Activated naive CD8-positive, alpha-beta T cell treated with anti-CD3 and anti-CD28 coated beads, Interleukin-2, amount 50 U/mL, for 16 hours (primary cell): ENCODE measurements around the gene BLID.

ENCODE experiments used
- DNase-seq: peaks from one replicate; pipeline ENCODE4 v3.0.0-alpha.2; 2020; ENCODE audit warnings: low read depth, low spot score

The BLID gene

DNA sequence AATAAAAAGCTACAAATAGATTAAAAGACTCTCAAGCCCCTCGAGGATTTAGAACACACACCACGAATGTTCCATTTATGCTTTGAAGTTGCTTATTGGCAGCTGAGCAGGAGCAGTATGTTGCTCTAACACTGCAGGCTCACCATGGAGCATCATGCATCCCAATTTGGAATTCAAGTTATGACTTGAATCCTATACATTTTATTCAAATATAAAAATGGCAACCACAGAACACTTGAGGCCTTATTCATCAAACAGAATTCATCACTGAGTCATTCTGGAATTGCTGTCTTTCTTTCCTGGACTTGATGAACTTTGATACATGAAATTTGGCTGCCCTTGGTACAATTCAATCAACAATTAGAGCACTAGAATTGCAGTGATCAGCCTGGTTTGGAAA, 24.5 kb upstream of the BLID start:
- no peak for DNase-seq

DNA sequence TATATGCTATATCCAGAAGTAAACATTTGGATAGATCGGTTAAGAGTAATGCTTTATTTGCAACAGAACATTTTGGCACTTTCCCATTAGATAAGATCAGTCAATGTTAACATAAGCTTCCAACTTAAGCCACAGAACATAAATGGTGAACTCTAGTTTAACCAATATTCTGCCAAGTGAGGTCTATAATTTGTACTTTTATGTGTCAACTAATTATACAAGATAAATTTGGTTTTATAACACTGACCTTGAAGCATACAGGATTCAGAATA, 23.5 kb upstream of the BLID start:
- no peak for DNase-seq

DNA sequence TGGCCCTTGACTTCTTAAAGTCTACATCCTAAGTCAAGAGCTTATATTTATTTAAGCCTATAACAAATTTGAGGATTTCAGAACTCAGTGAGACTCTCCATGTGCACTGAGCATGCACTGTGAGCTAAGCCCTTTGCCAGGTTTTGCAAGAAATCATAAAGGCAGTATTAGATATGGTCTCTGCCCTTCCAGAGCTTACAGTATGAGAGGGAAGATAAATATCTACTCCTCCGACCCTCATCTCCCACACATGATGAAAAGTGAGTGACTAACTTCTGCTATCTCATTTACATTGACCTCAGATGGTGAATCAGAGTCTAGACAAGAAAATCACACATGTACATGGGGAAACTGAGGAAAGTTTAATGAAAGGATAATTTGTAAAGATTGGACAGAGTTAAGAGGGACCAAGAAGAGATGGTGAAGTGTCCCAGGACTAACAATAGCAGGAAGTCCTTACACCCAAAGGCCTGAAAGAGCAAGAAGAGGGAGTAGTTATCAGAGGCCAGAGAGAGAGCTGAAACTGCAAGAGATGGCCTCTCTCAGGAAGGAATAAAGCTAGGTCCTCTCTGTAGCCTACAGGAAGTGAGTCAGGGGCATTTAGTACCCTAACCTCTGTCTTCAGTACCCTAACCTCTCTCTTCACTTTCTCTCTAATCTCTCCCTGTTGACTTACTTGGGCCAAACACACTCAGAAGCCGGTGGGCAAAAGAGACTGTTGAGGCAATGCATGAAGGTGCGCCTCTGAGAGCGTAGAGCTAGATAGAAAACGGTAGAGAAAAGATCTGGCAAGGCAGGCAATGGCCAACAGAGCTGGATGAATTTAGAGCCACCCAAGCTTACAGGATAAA, 23.0 kb upstream of the BLID start:
- DNase-seq = no peak

DNA sequence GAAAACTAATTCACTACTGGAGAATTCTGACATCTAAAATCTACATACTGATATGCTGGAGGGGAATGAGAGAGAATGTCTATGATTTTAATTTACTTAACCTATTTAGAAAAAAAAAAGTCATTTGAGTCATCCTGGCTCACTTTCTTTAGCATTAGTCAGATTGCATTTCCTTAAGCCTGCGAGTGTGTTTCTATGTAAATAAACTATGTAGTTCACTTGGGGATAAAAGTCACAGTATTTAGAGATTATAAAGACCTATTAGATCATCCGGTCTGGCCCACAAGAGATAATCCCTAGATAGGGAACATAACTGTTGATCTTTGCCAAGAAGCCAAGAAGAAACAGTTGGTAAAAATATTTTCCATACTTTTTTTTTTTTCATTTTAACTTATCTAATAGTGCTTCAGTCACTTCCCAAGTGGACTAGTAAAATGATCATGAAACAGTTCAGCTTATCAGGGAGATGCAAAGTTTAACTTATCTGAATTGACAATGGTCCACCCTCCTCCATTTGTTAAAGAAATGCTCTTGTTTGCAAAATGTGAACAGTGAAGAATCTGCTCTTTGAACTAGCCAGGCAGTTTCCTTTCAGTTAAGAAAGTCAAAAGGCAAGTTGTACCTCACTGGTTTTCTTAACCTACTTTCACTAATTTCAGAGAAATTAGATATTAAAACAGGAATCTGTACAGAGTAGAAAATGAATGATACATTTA, 21.2 kb upstream of the BLID start:
- DNase-seq = no peak

DNA sequence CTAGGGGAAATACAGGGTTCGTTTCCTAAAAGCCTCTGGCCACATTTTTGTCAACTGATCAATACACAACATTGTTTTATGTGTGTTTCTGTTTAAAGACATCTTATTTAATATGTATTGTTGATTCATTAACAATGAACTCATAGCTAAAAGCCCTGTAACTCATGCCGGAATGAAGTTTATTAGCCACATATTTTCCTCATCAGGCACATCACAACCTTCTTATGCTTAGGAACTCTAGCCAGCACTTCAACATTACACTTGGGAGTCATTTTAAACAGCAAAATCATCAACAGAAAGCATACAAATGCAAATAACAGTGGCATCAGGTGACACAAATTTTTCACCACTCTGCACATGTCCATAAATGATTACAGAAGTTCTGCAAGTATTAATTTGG, 15.1 kb upstream of the BLID start:
- no peak for DNase-seq

DNA sequence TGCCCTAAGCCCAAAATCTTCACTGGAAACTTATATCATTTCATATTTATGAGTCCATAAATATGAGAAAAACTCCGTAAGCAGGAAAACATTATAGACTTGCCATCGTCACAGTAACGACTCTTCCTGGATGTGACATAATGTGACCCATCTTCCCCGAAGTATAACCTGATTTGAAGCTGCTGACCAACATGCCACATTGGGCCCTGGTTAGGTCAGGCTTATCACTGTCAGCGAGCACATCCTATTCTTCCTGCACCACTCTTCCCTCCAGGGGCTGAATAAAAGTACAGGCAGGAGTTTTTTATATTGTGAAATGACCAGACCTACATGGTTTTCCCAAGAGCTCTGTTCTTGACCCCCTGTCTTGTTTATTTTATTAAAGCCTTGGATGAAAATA, 12.1 kb upstream of the BLID start:
- DNase-seq = no peak

DNA sequence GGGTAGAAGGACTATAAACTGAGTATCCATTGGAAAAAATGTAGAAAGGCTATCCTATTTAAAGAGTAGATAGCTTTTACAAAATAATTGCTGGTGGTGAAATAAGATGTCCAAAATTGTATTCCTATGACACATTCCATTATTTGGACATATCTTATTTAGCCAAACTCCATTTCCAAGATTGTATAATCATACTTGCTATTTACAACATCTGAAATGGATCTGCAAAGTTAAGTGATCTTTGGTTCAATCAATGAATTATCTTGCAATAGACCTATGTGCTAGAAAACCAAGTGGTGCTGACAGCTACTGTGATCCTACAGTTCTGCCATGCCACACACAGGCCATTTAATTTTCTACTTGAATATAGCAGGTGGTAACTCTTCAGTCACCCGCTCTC, 11.0 kb upstream of the BLID start:
- DNase-seq = no peak

DNA sequence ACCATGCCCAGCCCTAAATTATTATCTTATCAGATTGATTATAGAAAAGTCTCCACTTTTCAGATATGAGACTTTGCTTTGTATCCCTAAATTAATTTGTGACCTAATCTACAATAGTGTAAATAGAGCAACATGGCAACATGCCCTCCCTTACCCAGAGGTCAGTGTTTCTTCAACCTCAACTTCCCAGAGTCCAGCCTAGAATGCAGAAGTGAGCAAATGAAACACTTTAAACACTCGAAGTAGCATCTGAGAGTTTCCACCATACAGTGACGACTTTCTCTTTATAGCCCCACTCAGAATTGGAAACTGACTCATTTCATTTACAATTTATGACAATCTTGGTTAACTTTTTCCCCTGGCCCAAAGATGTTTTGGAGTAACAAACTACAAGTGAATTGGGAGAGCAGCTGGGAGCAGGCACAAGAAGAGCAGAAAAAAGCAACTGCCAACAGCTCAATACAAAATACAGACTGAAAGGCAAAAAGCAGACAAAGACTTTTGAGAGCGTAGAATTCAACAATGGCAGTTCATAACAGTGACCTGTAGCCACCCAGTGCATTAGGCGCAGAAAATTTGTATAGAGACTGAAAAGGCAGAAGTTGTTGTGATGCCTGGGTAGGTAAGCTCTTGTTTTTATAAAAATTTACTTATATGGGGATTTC, 10.1 kb upstream of the BLID start:
- DNase-seq = no peak

DNA sequence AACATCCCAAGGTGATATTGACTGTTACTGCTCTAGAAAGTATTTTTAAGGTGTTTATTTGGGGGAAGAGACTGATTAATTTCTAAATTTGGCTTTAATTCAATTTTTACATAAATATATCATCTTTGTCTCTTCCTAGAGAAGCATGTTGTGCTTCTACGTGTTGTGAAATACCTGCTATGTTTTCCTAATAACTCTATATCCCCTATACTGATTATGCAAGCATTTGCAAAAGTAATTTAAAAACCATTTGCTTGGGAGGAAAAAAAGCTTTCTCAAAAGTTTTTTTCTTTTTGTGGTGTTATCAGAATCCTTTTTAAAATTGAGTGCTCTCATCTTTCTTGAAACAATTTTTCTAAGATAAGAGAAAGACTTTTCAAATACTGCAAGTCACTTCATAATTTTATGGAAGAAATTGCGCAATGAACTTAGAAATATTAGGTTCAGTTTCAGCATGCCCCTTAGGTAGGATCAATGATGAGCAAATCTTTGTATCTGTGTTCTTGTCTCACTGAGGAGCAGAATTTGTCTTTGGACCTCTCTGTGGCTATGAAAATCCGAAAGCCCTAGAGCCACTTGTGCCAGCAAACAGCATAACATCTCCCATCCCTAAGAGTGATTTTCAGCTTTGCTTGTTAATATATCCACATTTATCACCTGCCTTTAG, 7.4 kb upstream of the BLID start:
- no peak for DNase-seq

DNA sequence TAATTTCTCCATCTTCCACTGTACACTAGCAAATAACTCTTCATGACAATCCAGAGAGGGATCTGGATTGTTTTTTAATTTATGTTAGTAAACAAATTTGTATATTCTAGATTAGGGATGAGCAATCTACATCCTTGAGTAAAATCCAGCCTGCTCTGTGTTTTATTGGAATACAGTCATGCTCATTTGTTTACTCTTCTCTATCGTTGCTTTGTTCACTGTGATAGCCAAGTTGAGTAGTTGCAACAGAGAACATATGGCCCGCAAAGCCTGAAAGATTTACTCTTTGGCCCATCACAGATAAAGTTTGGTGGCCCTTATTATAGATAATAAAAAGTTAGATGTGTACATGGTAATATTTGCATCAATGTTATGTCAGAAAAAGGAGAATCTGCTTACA, 6.2 kb upstream of the BLID start:
- no peak for DNase-seq

DNA sequence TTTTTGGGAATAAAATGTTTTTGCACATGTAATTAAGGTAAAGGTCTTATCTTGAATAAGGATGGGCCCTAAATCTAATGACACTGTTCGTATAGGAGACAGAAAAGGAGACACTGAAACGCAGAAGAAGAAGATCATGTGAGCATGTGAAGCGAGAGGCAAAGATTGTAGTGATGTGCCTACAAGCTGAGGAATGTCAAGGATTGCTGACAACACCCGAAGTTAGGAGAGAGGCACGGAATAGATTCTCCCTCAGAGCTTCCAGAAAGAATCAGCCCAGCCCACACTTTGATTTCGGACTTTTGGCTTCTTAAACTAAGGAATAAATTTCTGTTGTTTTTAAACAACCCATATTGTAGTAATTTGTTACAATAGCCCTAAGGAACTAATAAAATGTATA, 4.1 kb upstream of the BLID start:
- DNase-seq = no peak

DNA sequence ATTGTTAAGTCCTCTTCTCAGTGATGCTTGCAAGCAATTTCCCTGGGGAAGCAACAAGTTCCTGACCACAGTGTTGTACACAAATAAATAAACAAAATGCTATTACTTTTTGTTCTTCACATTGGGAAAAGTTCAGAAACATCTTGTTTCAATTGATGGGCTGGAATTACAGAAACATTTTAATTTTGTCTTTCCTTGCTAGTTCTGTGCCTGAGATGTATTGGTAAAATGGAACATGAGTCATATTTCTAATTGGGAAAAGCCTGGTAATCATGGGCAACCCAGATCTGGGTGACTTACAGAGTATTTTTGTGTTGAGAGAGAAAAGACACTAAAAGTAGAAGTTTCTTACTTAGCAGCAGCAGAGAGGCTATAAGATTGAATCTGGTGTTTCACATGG, 576 bp upstream of the BLID start:
- DNase-seq = no peak

DNA sequence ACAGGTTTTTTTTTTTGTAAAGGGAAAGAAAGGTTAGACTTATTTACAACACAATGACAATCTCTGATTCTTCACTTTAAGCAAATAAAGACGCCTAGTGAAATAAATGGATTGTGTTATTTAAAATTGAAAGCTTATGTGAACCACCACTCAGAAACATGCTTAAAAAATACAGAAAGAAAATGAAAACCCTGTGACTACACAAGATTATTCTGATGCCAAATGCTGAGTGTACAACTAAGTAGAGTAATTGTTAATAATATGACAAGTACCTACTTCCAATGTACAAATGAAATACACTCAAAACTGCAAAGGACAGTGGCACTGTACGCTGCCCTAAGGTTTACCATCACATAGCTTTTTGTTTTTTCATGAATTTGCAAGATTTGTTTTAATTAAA, 1.0 kb downstream of the BLID start:
- DNase-seq = no peak

DNA sequence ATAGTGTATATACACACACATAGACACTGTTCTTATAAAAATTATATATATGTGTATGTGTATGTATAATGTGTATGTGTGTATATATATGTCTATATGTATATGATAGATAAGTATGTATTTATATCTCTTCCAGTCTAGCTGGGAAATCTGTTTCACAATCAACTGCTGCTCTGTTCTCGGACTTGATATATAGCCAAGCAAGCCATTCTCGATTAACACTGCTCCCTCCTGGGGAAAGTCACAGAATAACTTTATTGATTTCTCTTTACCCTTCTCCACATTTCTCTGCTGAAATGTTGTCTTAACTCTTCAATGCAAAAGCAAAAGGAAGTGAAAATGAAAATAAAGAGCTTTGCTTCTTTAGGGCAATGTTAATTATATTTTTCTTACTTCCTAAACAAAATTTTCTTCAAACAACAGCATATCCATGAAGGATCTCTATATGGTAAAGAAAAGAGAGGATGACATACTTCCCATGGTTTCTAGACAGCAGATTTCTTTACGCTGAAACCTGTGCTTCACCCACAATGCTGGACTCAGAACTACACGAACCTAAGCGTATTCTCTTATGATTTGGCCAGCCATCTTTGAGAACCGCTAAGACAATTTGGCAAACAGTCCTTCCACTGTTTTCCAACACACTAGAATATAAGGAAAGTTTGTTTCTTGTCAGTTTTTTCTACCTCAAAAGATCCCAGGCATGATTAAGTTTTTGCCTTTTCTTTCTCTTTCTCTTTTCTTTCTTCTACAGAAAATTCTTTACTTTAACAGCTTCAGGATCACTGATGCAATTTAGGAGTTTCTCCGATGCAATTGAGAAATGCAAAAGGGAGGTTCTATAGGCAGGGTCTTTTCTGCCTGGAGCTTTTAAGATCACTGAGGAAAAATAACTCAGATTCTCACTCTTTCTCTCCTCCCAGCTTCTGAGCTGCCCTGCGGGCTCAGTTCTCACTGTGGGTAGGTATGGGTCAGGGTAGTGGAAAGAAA, 1.9 kb downstream of the BLID start:
- DNase-seq = no peak

DNA sequence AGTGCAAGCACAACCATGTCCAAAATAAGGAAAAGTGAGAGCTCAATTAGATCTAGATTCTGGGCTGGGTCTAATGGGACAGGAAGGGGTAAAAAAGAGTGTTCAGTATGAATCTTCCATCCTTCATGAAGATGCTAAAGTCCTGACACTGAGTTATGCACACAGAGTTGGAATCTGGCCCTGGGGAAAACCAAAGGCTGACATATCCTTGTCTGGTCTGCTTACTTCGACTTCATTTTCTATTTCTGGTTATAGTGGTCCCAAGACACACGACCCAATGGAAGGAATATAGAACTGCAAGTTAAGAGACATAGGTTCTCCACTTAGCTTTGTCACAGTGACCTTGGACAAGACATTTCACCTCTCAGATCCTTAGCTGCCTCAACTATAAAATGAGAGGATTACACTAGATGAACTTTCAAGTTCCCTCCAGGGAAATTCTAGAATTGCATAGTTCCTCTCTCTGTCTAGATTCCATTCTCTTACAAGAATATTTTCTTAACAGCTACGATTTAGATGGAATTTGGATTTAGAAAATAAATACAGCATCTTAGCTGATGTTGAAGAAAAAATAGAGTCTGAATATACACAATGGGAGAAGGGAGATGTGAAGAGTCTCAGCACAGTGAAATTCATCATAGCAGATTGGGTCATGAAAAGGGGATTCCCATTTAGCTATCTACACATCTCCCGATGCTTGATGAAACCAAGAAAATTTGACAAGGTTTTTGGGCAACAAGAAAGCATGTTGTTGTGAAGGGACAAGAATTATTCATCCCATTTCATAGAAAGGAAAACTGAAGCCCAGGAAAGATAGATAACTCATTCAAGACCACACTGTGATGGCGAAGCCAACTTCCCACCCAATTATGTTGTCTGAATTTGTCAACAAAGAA, 3.3 kb downstream of the BLID start:
- DNase-seq = no peak

DNA sequence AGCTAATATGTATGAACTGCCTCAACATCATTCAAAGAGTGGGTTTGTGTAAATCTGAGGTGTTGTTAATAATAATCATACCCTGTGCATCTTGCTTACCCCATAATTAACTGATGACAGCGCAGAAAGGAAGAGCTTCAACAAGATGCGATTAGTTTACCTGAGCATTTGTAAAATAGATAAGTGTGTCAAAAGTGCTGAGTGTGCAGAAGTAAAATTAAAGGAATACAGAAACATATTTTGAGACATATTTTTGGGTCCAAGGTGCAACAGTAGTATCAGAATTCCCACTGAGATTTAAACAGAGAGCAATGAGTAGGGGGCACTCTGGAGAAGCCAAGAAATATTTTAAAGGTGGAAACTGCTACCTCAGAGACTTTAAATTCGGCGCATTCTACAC, 6.1 kb downstream of the BLID start:
- no peak for DNase-seq

DNA sequence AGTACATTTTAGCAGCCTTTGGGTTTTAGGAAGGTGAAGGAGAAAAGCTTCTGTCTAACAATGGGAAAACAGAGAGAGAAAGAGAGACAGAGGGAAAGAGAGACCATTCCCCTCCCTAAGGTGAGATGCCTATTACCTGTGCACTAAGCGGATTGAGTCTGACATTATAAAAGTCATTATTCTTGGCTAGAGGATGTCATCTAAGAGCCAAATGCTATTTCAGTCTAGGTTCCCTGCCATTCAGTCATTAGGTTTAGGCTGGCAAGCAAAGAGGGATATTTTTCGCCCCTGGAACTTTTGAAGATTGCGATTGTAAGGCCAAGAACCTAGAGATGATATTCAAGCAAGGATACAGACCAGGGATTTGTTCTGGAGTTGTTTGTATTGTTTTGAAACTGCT, 7.2 kb downstream of the BLID start:
- no peak for DNase-seq

DNA sequence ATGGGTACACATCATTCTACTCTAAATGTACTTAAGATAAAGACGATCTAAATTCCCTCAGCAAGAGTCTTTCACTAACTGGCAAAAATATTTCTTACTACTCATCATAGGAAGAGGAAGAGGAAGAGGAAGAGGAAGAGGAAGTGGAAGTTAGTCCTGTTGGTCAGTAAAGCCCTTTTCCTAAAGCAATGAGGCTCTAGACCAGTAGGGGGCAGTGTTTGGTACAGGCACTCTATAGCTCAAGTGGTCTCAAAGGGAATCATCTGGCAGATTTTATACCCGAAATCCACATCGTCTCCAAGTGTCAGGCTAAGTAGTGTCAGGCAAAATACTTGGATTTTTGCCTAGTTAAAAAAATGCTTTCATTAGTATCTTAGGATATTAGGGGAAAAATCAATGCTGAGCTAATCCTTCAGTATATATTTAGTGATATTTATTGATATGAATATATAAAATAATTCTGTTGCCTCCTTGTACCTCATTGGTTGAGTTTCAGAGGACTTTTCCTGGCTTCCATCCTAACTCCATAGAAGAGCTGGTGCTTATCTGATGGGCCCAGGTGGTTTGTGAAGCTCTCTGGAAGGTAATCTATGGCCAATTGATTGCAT, 7.7 kb downstream of the BLID start:
- no peak for DNase-seq

DNA sequence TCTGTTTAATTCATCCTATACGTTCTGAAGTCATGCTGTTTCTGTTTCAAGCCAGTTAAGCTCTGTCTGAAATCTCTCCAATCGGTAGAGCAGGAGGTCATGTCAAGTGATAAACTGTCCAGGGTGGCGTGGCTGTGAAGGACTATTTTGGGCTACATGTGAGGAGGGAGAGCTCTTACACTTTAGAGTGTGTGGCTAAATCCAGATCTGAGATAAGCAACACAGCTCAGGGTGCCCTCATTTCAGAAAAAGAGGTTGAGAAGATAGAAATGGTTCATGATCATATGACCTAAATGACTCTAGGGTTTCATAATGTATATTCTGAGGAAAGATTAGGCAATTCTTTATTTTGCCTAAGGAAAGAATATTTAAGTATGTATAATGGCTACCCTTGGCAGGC, 8.4 kb downstream of the BLID start:
- no peak for DNase-seq

DNA sequence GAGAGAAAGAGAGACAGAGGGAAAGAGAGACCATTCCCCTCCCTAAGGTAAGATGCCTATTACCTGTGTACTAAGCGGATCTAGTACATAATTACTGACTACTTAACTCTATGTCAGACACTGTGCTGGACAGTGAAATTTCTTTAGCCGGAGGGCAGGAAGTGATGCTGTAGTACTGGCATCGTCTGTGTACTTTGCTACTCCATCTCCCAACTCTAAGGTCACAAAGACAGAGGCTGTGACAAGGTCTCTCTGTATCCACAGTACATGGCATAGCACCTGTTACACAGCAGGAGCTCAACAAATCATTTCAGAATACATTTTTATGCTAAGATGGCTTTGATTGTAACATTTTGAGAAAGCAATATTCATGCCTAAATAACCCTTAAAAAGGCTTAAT, 9.0 kb downstream of the BLID start:
- no peak for DNase-seq
